Immature natural killer cell (primary cell): ENCODE data around the gene SCUBE1. TPM values are rescaled to one million over a fixed set of nuclear protein-coding genes. Genes with fewer than 3 reads are reported as not detected.

Experiments
- DNase-seq, 3 donors: peaks; one replicate each; pipeline ENCODE4 v3.0.0; 2022; ENCODE audit warnings: mixed read lengths in 1 of 3
- H3K27ac Mint-ChIP-seq, 6 donors: one replicate each; pipeline ENCODE4 v1.8.0; 2020; ENCODE audit warnings: mixed read lengths in 6 of 6, mild to moderate bottlenecking in 5 of 6, inconsistent platforms in 4 of 6, moderate library complexity in 3 of 6
- H3K27me3 Mint-ChIP-seq, 3 donors: one replicate each; pipeline ENCODE4 v1.8.0; 2020 to 2021; ENCODE audit warnings: low read depth in 3 of 3, mild to moderate bottlenecking in 3 of 3, mixed read lengths in 3 of 3, moderate library complexity in 3 of 3, inconsistent platforms in 1 of 3
- H3K36me3 Mint-ChIP-seq, 3 donors: one replicate each; pipeline ENCODE4 v1.8.0; 2020; ENCODE audit warnings: mixed read lengths in 3 of 3, inconsistent platforms in 2 of 3, mild to moderate bottlenecking in 2 of 3
- H3K4me1 Mint-ChIP-seq, 2 donors: one replicate each; pipeline ENCODE4 v1.8.0; 2020; ENCODE audit warnings: inconsistent platforms in 2 of 2, mild to moderate bottlenecking in 2 of 2, mixed read lengths in 2 of 2, moderate library complexity in 1 of 2
- H3K4me3 Mint-ChIP-seq, 5 donors: one replicate each; pipeline ENCODE4 v1.8.0; 2020; ENCODE audit warnings: mild to moderate bottlenecking in 5 of 5, mixed read lengths in 5 of 5, inconsistent platforms in 3 of 5, moderate library complexity in 3 of 5
- H3K9me3 Mint-ChIP-seq, 6 donors: one replicate each; pipeline ENCODE4 v1.8.0; 2020; ENCODE audit warnings: mild to moderate bottlenecking in 6 of 6, mixed read lengths in 6 of 6, inconsistent platforms in 4 of 6, moderate library complexity in 3 of 6
- polyA plus RNA-seq, 3 donors: library from polyadenylated mRNA; unstranded; fragments of 300-500 nt; fragmentation: Illumina TruSeq; gene quantifications; one replicate each; pipeline ENCODE4 v1.2.3, GENCODE V29; 2021

SCUBE1 gene
- polyA plus RNA-seq, 3 donors from 2014 or later: 0.16 TPM; not detected in 2

DNA sequence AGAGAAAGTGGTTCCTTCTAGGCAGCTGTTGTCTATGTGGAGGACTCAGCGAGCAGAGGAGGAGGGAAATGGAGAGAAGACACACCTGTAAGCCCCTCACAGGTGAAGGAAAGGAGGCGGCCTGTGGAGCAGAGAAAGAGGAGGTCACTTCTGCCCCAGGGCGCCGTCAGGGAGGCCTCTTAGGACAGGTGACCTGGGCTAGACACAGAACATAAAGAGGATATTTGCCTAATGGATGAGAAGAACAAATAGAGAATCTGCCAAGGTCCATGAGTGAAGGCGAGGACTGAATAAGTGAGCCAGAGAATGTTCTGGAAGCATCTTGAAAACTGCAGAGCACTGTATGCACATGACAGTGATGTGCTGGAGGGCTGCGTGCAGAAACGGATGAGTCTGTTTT, 2.2 kb upstream of the SCUBE1 start:
- Mint-ChIP-seq H3K9me3 (no peaks in the 10 kb centered on the region), H3K36me3 (peaks cover 0 to 4% (median 0%) of the 10 kb centered on the region in 3 donors), H3K4me1 (peaks cover 0 to 8% of the 10 kb centered on the region in 2 donors), H3K27ac (no peak overlapping the region), H3K4me3 (no peak overlapping the region), H3K27me3 (peaks cover 20 to 35% (median 21%) of the 10 kb centered on the region in 3 donors)
- DNase-seq: no peak

DNA sequence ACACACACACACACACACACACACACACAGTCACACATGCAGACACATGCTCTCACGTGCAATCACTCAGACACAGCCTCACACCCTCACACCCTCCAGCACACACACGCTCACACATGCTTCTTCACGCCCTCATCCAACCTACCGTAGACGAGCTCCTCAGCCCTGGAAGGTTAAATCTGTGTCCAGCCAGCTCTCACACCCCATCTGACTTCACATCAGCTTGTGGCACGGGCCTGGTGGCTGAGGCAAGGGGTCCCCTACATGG, 1.3 kb upstream of the SCUBE1 start:
- H3K9me3 Mint-ChIP-seq: no peaks in the 10 kb centered on the region
- DNase-seq: no peak
- peak overlapping the region in 4 of 5 donors; percentile 27 to 68 (median 54) for H3K4me3 Mint-ChIP-seq
- H3K4me1 Mint-ChIP-seq: peaks cover 0 to 8% of the 10 kb centered on the region in 2 donors
- H3K36me3 Mint-ChIP-seq: peaks cover 0 to 4% (median 0%) of the 10 kb centered on the region in 3 donors
- peak overlapping the region in 2 of 6 donors; percentile 50 to 82 for H3K27ac Mint-ChIP-seq
- H3K27me3 Mint-ChIP-seq: peaks cover 16 to 36% (median 21%) of the 10 kb centered on the region in 3 donors

DNA sequence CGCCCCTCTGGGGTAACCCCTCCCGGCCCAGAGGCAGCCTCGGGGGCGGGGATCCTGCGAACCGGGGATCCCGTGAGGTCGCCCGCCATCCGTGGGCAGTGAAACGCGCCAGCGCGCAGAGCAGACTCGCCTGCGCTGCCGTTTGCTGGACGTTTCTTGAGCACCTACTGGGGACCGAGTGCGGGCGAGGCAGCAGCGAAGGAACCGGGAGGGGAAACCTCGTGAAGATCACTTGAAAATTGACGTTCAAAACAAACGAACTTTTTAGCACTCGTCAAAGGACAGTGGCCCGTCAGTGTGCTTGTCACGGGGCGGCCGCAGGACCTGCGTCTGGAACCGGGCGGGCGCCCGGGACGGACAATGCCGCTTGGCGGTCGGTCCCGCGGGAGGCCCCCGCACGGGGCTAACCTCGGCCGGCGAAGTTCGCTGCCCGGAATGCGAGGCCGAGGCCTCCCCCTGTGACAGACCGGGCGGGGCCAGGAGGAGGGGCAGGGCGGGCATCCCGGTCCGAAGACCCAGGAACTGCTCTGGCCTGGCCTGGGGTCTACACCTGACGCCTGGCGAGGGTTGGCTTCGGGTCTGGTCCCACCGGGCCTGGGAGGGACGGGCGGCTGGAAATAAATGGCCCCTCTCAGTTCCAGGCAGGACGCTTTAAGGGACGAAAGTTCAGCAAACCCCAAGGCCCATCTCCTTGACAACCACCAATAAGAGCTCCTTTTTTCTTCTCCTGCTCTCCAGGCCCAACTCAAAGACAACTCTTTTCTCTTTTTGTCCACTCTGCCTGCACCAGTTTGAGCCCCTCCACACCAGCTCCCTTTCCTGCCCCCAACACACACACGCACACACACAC, 723 bp upstream of the SCUBE1 start:
- no peaks in the 10 kb centered on the region for H3K9me3 Mint-ChIP-seq
- H3K4me3 Mint-ChIP-seq: peak overlapping the region in 4 of 5 donors; percentile 27 to 68 (median 54)
- peak in 1 of 3 donors; percentile 10 for DNase-seq
- peaks cover 0 to 8% of the 10 kb centered on the region in 2 donors for H3K4me1 Mint-ChIP-seq
- H3K27me3 Mint-ChIP-seq: peaks cover 16 to 38% (median 22%) of the 10 kb centered on the region in 3 donors
- peak overlapping the region in 1 of 6 donors; percentile 50 for H3K27ac Mint-ChIP-seq
- H3K36me3 Mint-ChIP-seq: peaks cover 0 to 4% (median 0%) of the 10 kb centered on the region in 3 donors

DNA sequence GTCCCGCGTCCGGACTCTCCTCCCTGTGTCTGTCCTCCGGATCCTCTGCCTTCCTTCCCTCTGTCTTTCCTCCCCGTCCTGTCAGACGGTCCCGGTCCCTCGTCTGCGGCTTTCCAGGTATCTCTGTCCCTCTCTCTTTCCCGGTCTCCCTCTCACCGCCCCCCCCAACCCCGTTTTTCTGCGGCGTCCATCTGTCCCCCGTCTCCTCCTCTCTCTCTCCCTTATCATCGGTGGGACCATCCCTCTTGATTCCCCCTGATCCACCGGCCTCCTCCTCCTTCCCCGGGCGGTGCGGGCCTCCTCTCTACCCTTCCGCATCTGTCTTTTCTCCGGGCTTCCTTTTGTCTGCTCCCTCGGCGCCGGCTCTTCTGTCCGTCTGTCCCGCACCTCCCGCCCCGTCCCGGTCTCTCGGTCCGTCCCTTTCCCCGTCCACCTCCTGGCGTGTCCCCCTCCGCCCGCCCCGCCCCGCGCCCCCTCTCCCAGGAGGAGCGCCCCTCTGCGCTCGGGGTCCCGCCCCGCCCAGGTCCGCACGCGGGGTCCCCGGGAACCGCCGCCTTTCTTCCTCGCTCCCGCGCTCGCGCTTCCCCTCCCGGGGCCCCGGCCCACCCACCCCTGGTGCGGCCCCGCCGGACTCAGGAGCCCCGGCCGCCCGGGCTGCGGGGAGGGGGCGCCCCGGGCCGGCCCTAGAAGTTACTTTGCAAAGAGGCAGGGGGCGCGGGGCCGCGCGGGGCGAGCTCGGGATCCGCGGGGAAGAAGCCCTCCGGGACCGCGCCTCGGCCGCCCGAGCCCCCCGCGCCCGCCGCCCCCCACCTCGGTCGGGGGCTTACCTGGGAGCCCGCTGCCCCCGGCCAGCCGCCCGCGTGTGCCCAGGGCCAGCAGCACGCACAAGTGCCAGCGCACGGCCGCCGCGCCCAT, 568 bp downstream of the SCUBE1 start:
- Mint-ChIP-seq H3K36me3 (peaks cover 0 to 4% (median 0%) of the 10 kb centered on the region in 3 donors), H3K9me3 (no peaks in the 10 kb centered on the region), H3K4me3 (peak overlapping the region in 4 of 5 donors; percentile 18 to 54 (median 30)), H3K27ac (no peak overlapping the region), H3K4me1 (peaks cover 0 to 8% of the 10 kb centered on the region in 2 donors), H3K27me3 (peaks cover 13 to 34% (median 22%) of the 10 kb centered on the region in 3 donors)
- no peak for DNase-seq

DNA sequence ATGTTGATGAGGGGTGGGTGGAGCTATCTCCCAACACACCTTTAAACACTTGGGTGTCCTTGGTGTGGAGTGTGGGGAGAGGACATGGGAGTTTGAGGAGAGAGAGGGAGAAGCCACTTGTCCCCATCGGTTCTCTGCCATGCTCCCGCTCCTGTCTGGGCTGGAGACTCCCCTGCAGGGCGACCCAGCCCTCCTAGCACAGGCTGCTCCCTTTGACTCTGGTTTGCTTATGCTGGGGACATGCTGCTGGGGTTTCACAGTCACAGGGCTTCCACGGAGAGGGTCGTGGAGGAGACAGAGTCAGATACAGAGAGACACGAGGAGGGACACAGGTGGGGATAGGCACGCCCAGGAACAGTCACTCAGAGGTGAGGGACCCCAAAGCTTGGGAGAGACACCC, 1.6 kb downstream of the SCUBE1 start:
- H3K27me3 Mint-ChIP-seq: peaks cover 12 to 32% (median 22%) of the 10 kb centered on the region in 3 donors
- DNase-seq: no peak
- H3K27ac Mint-ChIP-seq: no peak overlapping the region

DNA sequence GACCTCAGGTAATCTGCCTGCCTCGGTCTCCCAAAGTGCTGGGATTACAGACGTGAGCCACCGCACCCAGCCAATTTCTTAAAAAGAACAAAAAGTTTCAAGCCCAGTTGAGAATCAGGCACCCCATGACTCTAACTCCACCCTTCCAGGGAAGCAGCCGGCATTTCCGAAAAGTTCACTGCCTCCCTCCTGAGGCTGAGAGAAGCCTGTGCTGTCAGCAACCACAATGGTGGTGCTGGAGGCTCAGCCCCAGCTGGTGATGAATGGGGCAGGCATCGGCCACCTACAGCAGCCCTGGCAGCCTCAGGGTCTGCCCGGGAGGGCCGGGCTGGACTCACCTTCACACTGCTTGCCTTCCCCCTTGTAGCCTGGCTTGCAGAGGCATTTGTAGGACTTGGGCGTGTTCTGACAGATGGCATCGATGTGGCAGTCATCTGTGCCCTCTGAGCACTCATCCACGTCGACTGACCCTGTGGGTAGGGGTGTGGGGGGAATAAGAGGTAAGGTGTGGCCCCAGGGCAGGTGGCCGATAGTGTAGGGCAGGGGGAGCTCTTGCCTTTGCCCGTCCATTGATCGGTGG, 4.3 kb downstream of the SCUBE1 start:
- no peak for DNase-seq

More for the DNA sequence above, 1.6 kb downstream of the SCUBE1 start:
- Mint-ChIP-seq H3K4me1 (peaks cover 0 to 8% of the 10 kb centered on the region in 2 donors), H3K36me3 (peaks cover 0 to 4% (median 0%) of the 10 kb centered on the region in 3 donors), H3K9me3 (no peaks in the 10 kb centered on the region), H3K4me3 (peak overlapping the region; percentile 27 to 60 (median 38))

DNA sequence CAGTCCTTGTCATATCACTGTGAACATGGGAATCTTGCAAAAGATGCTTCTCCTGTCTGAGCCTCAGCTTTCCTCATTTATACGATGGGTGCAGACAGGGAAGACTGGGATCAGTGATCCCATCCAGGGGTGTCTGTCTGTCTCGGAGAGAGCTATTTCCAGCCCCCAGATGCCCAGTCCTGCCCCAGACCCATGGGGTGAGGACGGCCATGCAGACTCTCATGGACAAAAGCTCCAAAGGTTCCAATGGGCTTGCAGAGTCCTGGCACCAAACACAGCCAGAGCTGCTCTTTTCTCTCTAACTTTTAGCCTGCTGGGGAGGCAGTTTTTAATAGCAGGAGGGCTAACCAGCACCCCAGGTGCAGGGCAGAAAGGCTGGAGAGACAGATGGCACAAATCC, 5.2 kb downstream of the SCUBE1 start:
- Mint-ChIP-seq H3K36me3 (no peaks in the 10 kb centered on the region), H3K4me1 (peaks cover 0 to 3% of the 10 kb centered on the region in 2 donors), H3K27ac (no peak overlapping the region), H3K27me3 (peaks cover 4 to 21% (median 11%) of the 10 kb centered on the region in 3 donors), H3K4me3 (no peak overlapping the region), H3K9me3 (no peaks in the 10 kb centered on the region)
- no peak for DNase-seq

More for the DNA sequence above, 4.3 kb downstream of the SCUBE1 start:
- no peak overlapping the region for H3K4me3 Mint-ChIP-seq
- no peaks in the 10 kb centered on the region for H3K9me3 Mint-ChIP-seq
- H3K27ac Mint-ChIP-seq: no peak overlapping the region
- H3K27me3 Mint-ChIP-seq: peaks cover 4 to 23% (median 12%) of the 10 kb centered on the region in 3 donors
- peaks cover 0 to 3% of the 10 kb centered on the region in 2 donors for H3K4me1 Mint-ChIP-seq
- no peaks in the 10 kb centered on the region for H3K36me3 Mint-ChIP-seq

DNA sequence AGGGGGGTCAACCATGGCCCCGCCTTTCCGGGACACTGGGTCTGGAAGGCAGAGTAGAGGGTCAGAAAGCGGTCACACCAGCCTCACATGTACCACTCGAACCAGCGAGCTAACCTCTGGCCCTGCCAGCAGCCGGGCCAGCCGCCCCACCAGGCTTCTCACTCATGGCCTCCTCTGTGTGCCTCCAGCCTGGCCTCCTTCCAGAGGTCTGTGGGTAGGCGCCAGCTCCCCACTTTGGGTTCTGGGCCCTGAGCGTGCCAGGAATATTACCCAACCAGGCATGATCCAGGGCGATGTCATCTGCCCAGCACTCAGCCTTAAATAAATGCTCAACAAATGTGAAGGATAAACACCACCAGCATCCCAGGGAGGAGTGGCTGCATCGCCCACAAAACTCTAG, 5.8 kb downstream of the SCUBE1 start:
- peaks cover 0 to 2% of the 10 kb centered on the region in 2 donors for H3K4me1 Mint-ChIP-seq
- no peak overlapping the region for H3K4me3 Mint-ChIP-seq
- H3K9me3 Mint-ChIP-seq: no peaks in the 10 kb centered on the region
- DNase-seq: no peak
- no peaks in the 10 kb centered on the region for H3K36me3 Mint-ChIP-seq
- peaks cover 4 to 19% (median 11%) of the 10 kb centered on the region in 3 donors for H3K27me3 Mint-ChIP-seq
- H3K27ac Mint-ChIP-seq: no peak overlapping the region

DNA sequence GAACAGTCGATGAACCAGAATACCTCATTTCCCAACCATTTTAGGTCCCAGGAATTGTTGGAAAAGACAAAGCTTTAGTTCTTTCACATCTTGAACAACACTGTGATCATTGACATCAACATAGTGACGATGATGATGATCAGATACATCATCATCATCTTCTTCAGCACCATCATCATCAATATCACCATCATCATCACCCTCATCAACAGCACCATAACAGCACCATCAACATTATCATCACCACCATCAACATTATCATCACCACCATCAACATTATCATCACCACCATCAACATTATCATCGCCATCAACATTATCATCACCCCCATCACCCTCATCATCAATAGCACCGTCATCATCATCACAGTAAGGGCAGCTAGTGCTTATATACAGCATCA, 8.8 kb downstream of the SCUBE1 start:
- no peak overlapping the region for H3K4me3 Mint-ChIP-seq
- no peak overlapping the region for H3K27ac Mint-ChIP-seq
- DNase-seq: no peak
- H3K9me3 Mint-ChIP-seq: no peaks in the 10 kb centered on the region
- H3K36me3 Mint-ChIP-seq: no peaks in the 10 kb centered on the region
- peaks cover 0 to 6% (median 5%) of the 10 kb centered on the region in 3 donors for H3K27me3 Mint-ChIP-seq
- H3K4me1 Mint-ChIP-seq: no peaks in the 10 kb centered on the region

DNA sequence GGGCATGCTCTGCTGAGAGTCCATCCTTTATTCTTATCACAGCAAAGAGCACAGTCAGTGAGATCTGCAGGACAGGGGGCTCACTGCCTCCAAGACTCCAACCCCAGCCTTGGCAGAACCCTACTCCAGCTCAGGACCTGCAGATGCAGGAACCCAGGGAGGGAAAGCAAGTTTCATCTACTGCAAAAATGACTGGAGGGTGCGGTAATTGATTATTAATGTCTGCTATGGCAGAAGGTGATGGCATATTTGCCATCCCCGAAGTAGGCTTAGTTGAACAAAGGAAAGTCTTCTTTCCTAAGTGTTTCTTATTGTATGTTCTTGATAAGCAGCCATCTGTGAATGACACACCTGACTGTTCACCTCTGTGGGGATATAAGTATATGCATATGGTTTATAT, 9.2 kb downstream of the SCUBE1 start:
- Mint-ChIP-seq H3K27me3 (peaks cover 0 to 6% (median 4%) of the 10 kb centered on the region in 3 donors), H3K4me3 (no peak overlapping the region), H3K9me3 (no peaks in the 10 kb centered on the region), H3K36me3 (no peaks in the 10 kb centered on the region), H3K27ac (no peak overlapping the region), H3K4me1 (no peaks in the 10 kb centered on the region)
- DNase-seq: no peak

DNA sequence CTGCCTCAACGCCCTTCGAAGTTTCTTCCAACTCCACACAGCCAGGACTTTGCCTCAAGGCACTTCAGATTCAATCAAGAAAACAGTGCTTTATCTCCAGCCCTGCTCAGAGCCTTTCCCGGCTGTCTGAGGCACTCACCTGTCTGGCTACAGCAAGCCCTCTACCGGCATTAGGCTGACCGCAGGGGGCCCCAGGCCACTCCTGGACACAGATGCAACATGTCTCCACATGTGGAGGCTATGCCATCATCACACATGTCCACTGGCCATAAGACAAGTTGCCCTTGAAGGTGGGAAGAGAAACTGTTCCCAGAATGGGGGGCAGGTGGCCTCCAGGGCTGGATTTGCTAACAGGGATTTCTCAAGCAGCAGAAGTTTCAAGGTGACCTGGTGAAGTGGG, 10.0 kb downstream of the SCUBE1 start:
- no peak overlapping the region for H3K27ac Mint-ChIP-seq
- no peak overlapping the region for H3K4me3 Mint-ChIP-seq

DNA sequence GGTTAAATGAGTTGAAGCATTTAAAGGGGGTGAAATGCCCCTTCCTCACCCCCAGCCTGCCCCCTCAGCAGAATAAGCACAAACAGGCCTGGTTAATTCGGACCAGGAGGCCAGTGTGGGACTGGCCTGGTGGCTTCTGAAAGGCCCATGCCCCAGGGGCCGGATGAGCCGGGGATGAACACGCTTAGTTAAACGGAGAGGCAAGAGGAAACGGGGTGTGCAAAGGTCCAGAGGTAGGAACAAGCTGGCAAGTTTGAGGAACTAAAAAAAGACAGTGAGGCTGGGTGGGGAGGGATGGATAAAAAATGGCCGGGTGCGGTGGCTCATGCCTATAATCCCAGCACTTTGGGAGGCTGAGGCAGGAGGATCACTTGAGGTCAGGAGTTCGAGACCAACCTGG, 11.5 kb downstream of the SCUBE1 start:
- peaks cover 0 to 10% (median 5%) of the 10 kb centered on the region in 3 donors for H3K27me3 Mint-ChIP-seq
- no peaks in the 10 kb centered on the region for H3K4me1 Mint-ChIP-seq
- H3K27ac Mint-ChIP-seq: no peak overlapping the region
- H3K9me3 Mint-ChIP-seq: no peaks in the 10 kb centered on the region
- no peak for DNase-seq
- H3K36me3 Mint-ChIP-seq: no peaks in the 10 kb centered on the region
- H3K4me3 Mint-ChIP-seq: no peak overlapping the region

More for the DNA sequence above, 10.0 kb downstream of the SCUBE1 start:
- H3K4me1 Mint-ChIP-seq: no peaks in the 10 kb centered on the region
- no peak for DNase-seq
- H3K36me3 Mint-ChIP-seq: no peaks in the 10 kb centered on the region
- H3K27me3 Mint-ChIP-seq: peaks cover 0 to 5% (median 4%) of the 10 kb centered on the region in 3 donors
- H3K9me3 Mint-ChIP-seq: no peaks in the 10 kb centered on the region

DNA sequence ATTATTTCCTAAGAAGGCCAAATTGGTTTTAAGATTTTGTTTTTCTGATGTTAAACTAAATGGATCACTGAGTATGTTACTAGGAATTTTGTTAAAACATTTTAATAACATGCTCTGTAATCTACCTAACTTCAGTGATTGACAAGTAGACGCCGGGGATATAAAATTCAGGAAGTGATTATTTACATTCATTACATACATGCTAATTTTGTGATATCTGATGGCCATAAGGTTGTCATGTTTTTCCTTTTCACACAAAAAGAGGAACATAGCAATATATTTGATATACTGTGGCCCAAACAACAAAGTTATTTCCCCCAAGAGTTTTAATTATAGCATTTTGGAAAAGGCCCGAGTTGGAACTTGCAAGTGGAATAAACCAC, 12.1 kb downstream of the SCUBE1 start:
- H3K9me3 Mint-ChIP-seq: no peaks in the 10 kb centered on the region
- H3K27me3 Mint-ChIP-seq: peaks cover 2 to 15% (median 5%) of the 10 kb centered on the region in 3 donors

More for the DNA sequence above, 12.1 kb downstream of the SCUBE1 start:
- DNase-seq: no peak
- no peaks in the 10 kb centered on the region for H3K36me3 Mint-ChIP-seq
- H3K4me3 Mint-ChIP-seq: no peak overlapping the region
- H3K27ac Mint-ChIP-seq: no peak overlapping the region
- H3K4me1 Mint-ChIP-seq: no peaks in the 10 kb centered on the region
